Activated T-helper 1 cell treated with anti-CD3 and anti-CD28 coated beads, Interleukin-12 subunit alpha, Interleukin-12 subunit beta, Interleukin-2, Interleukin-4 antibody, amounts not matched to agents 30 ng/mL and 10 ng/mL and 1 ng/mL, durations not matched to agents 14 hours and 24 hours and 36 hours (primary cell): ENCODE measurements around the gene TPTE. TPM values are rescaled to one million over a fixed set of nuclear protein-coding genes. Genes with fewer than 3 reads are reported as not detected.
"Not testable (repeated sequence)": the region's sequence is repeated elsewhere in the genome, so short reads cannot be mapped to it uniquely, and the experiment has no call there.

ENCODE experiments used
- DNase-seq: peaks from one replicate; pipeline ENCODE4 v3.0.0; 2021; ENCODE audit warnings: low spot score
- H3K27ac Mint-ChIP-seq: one replicate; pipeline ENCODE4 v1.8.0; 2021; ENCODE audit warnings: mild to moderate bottlenecking, mixed read lengths
- H3K27me3 Mint-ChIP-seq: one replicate; pipeline ENCODE4 v1.8.0; 2022; ENCODE audit warnings: mild to moderate bottlenecking, moderate library complexity, mixed read lengths; ENCODE audit not compliant: insufficient read depth
- H3K36me3 Mint-ChIP-seq: one replicate; pipeline ENCODE4 v1.8.0; 2021; ENCODE audit warnings: low read depth, mixed read lengths
- H3K4me1 Mint-ChIP-seq: one replicate; pipeline ENCODE4 v1.8.0; 2021; ENCODE audit warnings: low read depth, mixed read lengths
- H3K4me3 Mint-ChIP-seq: one replicate; pipeline ENCODE4 v1.8.0; 2021; ENCODE audit warnings: mild to moderate bottlenecking, moderate library complexity, mixed read lengths
- H3K9me3 Mint-ChIP-seq: one replicate; pipeline ENCODE4 v1.8.0; 2021; ENCODE audit warnings: mixed read lengths
- intact Hi-C: fragments of 100-400 bp; cut with micrococcal nuclease; formaldehyde crosslinking; loops from one replicate; pipeline ENCODE4 v1.15.1; 2024
- total RNA-seq: library from RNA; stranded (reverse); gene quantifications from 2 replicates; pipeline ENCODE4 v1.2.3, GENCODE V29; 2022

Gene TPTE
- total RNA-seq, 1 donor from 2014 or later = not detected

DNA sequence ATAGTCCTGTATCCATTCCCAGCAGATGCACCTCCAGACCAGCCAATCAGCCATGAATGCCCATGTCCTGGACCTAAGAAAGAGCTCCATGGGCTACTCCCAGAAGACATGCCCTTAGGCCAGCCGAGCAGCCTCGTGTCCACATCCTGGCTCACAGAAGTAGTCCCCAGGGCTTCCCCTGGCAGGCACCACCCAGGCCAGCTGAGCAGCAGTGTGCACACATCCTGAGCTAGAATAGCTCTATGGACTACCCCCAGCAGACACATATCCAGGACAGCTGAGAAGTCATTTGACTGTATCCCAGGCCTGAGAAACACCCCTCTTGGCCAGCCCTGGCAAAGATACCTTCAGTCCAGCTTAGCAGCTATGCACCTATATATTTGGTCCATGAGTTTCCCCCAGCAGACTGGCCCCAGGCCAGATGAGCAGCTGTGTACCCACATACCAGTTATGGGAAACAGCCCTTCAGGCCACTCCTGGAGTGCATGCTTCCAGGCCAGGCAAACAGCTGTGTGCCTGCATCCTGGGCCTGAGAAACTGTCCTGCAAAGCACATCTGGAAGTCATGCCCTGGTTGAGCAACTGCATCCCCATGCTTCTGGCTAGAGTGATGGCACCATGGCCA lies 27.1 kb downstream of the TPTE start:
- intact Hi-C loops, H3K27me3 Mint-ChIP-seq, DNase-seq, H3K27ac Mint-ChIP-seq, H3K36me3 Mint-ChIP-seq, H3K4me3 Mint-ChIP-seq, H3K4me1 Mint-ChIP-seq: not testable (repeated sequence)
- peaks cover 55% of the 10 kb centered on the region for H3K9me3 Mint-ChIP-seq

DNA sequence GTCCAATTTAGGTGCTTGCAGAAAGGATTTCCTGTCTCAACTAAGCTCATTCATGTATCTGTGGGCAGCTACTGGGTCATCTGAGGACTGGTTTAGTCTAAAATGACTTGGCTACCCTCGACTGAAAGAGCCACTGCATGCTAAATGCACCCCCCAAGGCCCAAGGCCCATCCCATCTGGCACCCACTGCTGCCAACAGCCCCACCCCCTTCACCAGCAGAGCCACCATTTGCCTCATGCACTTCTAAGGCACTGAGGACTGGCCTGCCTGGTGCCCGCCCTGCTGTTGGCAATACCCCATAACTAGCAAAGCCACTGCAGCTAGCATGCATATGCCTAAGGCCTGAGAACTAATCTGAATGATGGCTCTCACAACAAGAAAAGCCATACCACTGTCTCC lies 49.4 kb downstream of the TPTE start:
- peaks cover 16% of the 10 kb centered on the region for H3K9me3 Mint-ChIP-seq
- H3K27ac Mint-ChIP-seq, H3K4me3 Mint-ChIP-seq, H3K27me3 Mint-ChIP-seq, H3K4me1 Mint-ChIP-seq, DNase-seq, H3K36me3 Mint-ChIP-seq, intact Hi-C loops: not testable (repeated sequence)

DNA sequence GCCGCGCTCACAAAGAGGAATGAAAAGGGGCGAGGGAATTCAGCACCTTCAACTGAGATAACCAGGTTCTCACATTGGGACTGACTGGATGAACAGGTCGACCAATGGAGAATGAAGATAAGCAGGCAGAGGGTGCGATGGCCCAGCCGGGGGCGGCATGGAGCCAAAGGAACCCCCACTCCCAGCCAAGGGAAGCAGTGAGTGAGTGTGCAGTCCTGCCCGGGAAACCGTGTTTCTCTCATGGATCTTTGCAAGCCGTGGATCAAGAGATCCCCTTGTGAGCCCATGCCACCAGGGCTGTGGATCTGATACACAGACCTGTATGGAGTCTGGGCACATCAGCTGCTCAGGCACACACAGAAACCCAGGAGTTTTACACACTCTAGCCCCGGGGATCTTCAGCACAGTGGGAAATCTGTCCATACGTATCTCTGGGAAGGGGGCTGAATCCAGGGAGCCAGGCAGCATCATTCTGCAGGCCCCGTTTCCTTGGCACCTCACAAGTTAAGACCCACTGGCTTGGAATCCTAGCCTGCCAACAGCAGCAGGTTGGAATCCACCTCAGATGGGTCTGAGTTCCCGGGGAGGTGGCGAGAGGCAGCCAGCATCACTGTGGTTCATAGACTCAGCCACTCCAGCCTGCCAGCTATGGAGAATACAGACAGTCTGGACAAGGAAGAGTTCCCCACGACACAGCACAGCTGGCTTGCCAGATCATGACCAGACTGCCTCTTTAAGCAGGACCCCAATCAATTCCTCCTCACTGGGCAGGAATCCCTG lies 53.3 kb downstream of the TPTE start:
- H3K27me3 Mint-ChIP-seq, intact Hi-C loops, DNase-seq, H3K4me3 Mint-ChIP-seq, H3K4me1 Mint-ChIP-seq, H3K27ac Mint-ChIP-seq, H3K36me3 Mint-ChIP-seq: not testable (repeated sequence)
- H3K9me3 Mint-ChIP-seq = peaks cover 28% of the 10 kb centered on the region

DNA sequence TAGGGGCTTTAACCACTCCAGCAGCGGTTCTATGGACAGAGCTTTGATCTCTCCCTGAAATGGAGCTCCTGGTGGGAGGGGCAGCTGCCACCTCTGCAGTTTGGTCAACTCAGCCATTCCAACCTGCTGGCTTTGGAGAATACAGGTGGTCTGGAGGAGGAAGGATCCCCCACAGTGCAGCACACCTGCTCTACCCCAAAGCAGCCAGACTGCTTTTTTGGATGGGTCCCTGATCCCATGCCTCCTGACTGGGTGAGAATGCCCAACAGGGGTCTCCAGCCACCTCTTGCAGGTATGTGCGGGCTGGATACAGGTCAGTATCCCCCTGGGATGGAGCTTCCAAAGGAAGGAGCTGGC lies 53.9 kb downstream of the TPTE start:
- H3K9me3 Mint-ChIP-seq = peaks cover 28% of the 10 kb centered on the region
- no peaks in the 10 kb centered on the region for H3K27me3 Mint-ChIP-seq
- H3K4me1 Mint-ChIP-seq = no peaks in the 10 kb centered on the region
- no peak for DNase-seq
- H3K4me3 Mint-ChIP-seq = no peak overlapping the region
- no peak overlapping the region for H3K27ac Mint-ChIP-seq
- H3K36me3 Mint-ChIP-seq = no peaks in the 10 kb centered on the region
- intact Hi-C loops = no loop called here

DNA sequence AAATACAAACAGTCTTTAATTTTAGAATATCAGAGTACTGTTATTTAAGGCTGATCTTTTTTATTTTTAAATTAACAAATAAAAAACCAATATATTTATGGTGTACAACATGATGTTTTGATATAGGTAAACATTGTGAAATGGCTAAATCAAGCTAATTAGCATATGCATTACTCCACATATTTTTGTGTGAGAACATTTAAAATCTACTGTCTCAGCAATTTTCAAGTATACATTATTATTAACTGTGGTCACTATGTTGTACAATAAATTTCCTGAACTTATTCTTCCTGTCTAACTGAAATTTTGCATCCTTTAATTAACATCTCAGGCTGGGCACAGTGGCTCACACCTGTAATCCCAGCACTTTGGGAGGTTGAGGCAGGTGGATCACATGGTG lies 57.5 kb downstream of the TPTE start:
- H3K36me3 Mint-ChIP-seq, intact Hi-C loops, H3K4me3 Mint-ChIP-seq, H3K27ac Mint-ChIP-seq, H3K4me1 Mint-ChIP-seq, DNase-seq, H3K27me3 Mint-ChIP-seq: not testable (repeated sequence)
- H3K9me3 Mint-ChIP-seq = peaks cover 28% of the 10 kb centered on the region

DNA sequence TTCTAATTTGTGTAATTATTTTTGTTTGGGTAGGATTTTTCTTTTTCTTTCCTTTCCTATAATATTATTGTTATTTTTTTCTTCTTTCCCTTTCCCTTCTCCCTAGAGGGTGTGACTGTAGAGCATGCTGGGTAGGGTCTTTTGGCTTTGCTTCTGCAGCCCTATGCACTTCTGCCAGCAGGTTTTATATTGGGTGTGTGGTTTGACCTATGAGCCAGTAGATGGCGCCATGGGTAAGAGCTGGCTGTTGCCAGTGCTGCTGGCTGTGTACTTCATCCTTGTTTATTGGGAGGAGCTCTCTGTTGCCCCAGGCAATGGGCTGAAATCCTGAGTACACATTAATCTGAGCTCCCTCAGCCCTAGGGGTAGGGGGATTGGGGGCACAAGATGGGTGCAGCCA lies 67.7 kb downstream of the TPTE start:
- intact Hi-C loops, DNase-seq, H3K36me3 Mint-ChIP-seq, H3K4me1 Mint-ChIP-seq, H3K4me3 Mint-ChIP-seq, H3K27ac Mint-ChIP-seq, H3K27me3 Mint-ChIP-seq: not testable (repeated sequence)
- peaks cover 14% of the 10 kb centered on the region for H3K9me3 Mint-ChIP-seq

DNA sequence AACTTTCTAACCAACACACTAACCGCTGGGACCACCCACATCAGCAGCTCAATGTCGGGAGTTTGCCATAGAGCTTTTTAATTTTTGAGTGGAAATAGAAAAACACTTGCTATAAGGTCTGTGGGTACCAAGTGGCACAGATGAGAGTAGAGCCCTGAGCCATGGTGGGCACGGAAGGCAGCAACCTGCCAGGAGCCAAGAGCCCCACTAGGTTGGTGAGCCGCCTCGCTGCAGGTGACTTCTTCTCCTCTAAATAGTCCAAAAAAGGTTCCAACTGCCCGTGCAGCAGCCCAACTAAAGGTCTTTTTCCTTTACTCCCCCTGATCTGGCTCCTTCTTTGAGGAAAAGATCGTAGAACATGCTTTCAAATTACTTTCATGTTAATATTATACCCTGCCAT lies 85.7 kb downstream of the TPTE start:
- intact Hi-C loops, H3K4me1 Mint-ChIP-seq, H3K27ac Mint-ChIP-seq, H3K27me3 Mint-ChIP-seq, H3K4me3 Mint-ChIP-seq, DNase-seq, H3K36me3 Mint-ChIP-seq: not testable (repeated sequence)
- peaks cover 13% of the 10 kb centered on the region for H3K9me3 Mint-ChIP-seq

DNA sequence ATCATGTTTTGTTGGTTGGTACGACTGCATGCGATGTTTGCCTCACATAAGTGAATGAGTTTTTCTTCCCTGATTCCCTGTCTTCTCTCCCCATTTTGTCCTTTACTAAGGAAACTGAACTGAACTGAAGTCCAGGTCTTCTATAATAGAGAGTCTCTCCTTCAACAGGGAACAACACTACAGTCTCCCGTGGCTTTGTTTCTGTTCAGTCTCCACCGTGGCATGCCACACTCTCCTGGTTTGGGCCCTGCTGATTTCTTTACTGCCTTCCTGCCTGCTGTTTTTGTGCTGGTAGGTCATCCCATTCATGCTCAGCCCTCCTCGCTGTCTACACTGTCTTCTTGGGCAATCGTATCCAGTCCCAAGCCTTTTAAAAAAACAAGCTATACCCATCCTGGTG lies 92.9 kb downstream of the TPTE start:
- DNase-seq, H3K27ac Mint-ChIP-seq: not testable (repeated sequence)

DNA sequence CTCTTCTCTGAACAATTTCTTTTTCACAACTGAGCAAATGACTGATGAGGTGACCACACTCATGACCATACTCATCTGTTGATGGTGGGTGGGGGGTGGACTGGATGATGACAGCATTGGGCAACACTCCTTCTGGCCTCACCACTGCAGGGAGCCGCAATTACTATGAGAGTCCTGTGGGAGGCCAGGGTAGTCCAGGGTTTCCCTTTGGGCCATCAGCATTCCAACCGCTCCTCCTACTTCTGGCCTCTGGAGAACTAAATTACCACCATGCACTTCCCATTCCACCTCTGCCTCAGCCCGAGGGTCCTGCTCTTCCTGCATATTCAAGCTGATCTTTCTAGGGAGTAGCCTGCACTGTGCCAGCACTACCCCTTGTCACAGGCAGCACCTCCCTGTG lies 94.7 kb downstream of the TPTE start:
- H3K4me3 Mint-ChIP-seq, H3K27ac Mint-ChIP-seq, H3K27me3 Mint-ChIP-seq, H3K36me3 Mint-ChIP-seq, intact Hi-C loops, DNase-seq, H3K4me1 Mint-ChIP-seq: not testable (repeated sequence)
- H3K9me3 Mint-ChIP-seq = peaks cover 10% of the 10 kb centered on the region

More for the DNA sequence above, 92.9 kb downstream of the TPTE start:
- H3K9me3 Mint-ChIP-seq, H3K27me3 Mint-ChIP-seq, H3K4me3 Mint-ChIP-seq, H3K36me3 Mint-ChIP-seq, intact Hi-C loops, H3K4me1 Mint-ChIP-seq: not testable (repeated sequence)

DNA sequence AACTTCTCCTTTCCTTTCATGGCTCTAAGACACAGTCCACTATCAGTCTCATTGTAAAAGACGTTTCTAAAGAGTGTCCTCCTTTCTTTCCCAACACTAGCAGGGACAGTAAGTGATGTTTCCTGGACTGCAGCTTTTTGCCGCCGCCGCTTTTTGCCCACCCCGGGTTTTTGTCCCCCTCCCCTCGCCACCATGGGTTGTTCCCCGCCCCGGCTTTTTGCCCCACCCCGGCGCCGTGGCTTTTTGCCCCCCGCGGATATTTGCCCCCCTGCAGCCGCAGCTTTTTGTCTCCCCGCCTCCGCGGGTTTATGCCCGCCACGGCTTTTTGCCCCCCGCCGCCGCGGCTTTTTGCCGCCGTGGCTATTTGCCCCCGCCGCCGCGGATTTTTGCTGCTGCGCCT lies 95.2 kb downstream of the TPTE start:
- DNase-seq = no peak
- Mint-ChIP-seq H3K27ac (no peak overlapping the region), H3K9me3 (peaks cover 10% of the 10 kb centered on the region), H3K4me3 (no peak overlapping the region), H3K27me3 (no peaks in the 10 kb centered on the region), H3K36me3 (no peaks in the 10 kb centered on the region), H3K4me1 (no peaks in the 10 kb centered on the region)
- intact Hi-C loops = no loop called here

DNA sequence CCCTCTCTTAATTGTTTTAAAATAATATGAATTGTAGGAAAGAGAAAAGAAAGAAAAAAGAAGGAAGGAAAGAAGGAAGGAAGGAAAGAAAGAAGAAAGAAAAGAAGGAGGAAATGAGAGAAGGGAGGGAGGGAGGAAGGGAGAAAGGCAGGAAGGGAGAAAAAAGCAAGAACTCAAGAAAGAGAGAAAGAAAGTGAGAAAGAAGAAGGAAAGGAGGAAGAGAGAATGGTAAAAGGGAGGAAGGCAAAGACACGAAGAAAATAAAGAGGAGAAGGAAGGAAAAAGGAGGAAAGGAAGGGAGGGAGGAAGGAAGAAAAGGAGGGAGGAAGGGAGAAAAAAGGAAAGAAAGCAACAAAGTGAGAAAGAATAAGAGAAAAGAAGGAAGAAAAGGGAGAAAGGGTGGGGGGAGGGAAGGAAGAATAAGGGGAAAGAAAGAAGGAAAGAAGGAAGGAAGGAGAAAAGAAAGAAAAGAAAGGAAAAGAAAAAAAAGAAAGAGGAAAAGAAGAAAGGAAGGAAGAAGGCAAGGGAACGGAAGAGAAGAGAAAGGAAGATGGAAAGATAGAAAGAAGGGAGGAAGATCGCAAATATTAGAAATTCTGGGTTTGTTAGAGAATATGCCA lies 95.9 kb downstream of the TPTE start:
- H3K27me3 Mint-ChIP-seq, H3K36me3 Mint-ChIP-seq, H3K27ac Mint-ChIP-seq, H3K4me3 Mint-ChIP-seq, intact Hi-C loops, DNase-seq, H3K4me1 Mint-ChIP-seq: not testable (repeated sequence)
- peaks cover 10% of the 10 kb centered on the region for H3K9me3 Mint-ChIP-seq

DNA sequence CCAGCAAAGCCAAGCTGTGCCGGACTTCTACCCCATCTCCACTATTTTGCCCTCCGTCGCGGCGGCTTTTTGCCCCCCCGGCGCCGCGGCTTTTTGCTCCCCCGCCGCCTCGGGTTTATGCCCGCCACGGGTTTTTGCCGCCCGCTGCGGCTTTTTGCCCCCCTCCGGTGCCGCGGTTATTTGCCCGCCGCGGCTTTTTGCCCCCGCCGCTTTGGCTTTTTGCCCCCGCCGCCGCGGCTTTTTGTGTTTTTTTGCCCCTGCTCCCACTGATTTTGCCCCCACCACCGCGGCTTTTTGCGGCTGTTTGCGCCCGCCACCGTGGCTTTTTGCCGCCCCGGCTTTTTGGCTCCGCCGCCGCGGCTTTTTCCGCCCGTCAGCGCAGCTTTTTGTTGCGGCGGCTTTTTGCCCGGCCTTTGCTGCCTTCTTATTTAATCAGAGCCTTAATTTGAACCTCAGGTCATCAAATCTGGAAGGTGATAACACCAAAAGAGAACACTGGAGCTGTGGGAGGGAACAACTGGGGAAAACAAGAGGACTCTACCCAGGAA lies 106.0 kb downstream of the TPTE start:
- no peak overlapping the region for H3K4me3 Mint-ChIP-seq
- no peaks in the 10 kb centered on the region for H3K4me1 Mint-ChIP-seq

DNA sequence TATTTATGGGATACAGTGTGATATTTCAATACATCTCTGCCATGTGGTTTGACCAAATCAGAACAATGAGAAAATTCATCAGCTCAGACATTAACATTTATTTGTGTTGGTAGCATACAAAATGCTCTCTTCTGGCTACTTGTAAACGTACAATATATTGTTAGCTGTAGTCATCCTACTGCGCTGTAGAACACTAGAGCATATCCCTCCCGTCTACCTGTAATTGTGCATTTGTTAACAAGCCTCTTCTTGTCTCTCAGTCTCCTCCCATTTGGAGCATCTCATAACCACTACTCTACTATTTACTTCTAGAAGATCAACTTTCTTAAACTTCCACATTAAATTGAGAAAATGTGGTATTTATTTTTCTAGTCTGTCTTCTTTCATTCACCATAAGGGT lies 107.9 kb downstream of the TPTE start:
- intact Hi-C loops = not testable (repeated sequence)

More for the DNA sequence above, 106.0 kb downstream of the TPTE start:
- Mint-ChIP-seq H3K27me3 (no peaks in the 10 kb centered on the region), H3K9me3 (no peaks in the 10 kb centered on the region), H3K27ac (no peak overlapping the region), H3K36me3 (no peaks in the 10 kb centered on the region)
- DNase-seq = no peak
- intact Hi-C loops = no loop called here

More for the DNA sequence above, 107.9 kb downstream of the TPTE start:
- H3K4me1 Mint-ChIP-seq, H3K4me3 Mint-ChIP-seq, H3K9me3 Mint-ChIP-seq, H3K36me3 Mint-ChIP-seq, H3K27me3 Mint-ChIP-seq, H3K27ac Mint-ChIP-seq, DNase-seq: not testable (repeated sequence)
